ENCODE data around the gene NOS3.
A peak's percentile ranks its signal among the peaks of the same experiment; 100 is the strongest.

Gene NOS3

DNA sequence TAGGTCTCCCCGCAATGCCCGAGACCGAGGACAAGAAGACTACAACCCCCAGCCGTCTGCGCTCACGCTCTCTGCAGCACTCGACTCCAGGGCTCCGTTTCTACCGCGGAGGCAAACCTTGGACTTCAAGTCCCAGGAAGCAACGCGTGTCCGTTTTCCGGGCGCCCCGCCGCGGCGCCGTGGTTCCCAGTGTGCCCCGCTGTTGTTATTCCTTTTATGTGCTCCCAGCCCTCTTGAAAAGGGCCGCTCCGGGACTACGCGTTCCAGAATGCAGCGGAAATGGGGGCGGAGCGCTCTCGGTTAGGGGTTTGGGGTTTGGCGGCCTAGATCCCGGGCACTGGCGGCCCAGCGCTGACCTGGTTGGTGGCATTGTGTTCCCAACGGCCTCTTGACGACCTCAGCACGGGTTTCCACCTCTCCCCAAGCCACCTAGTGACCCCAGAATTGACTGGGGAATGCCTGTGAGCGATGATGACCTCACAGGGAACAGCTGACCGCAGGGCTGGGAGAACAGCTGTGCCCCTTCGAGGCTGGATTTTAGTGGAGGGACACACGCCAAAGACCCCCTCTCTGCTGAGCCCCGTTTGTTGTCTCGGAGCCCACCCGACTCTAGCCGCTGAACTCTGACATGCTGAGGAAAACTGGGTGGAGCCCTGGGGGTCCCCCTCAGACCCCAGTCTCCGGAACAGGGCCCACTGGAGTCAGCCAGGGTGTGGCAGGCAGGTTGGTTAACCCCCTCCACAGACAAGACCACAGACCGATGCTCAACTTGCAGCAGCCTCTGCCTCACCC is 67.4 kb downstream of the NOS3 start:
- Histone ChIP-seq H3K27ac (ENCODE audit: low read depth, low read length) (peak overlapping the region; percentile 96), H3K9me3 (ENCODE audit: control insufficient read depth in 1 of 2, low read length in 2 of 2) (no peaks in the 10 kb centered on the region), H3K4me1 (ENCODE audit: control insufficient read depth in 1 of 2, insufficient read depth in 2 of 2, low read length in 2 of 2) (peaks cover 40 to 43% of the 10 kb centered on the region in 2 donors), H3K4me3 (ENCODE audit: low read depth in 1 of 2, low read length in 2 of 2) (peak overlapping the region; percentile 94), H3K9ac (ENCODE audit: low read depth in 1 of 2, low read length in 2 of 2) (peak overlapping the region; percentile 87 to 95), H3K36me3 (ENCODE audit: control insufficient read depth in 1 of 2, insufficient read depth in 2 of 2, low read length in 2 of 2) (no peaks in the 10 kb centered on the region), H3K27me3 (ENCODE audit: control insufficient read depth in 1 of 2, insufficient read depth in 2 of 2, low read length in 2 of 2) (no peaks in the 10 kb centered on the region)

GRCh38 chr7:151058781-151059366 is 68.1 kb downstream of the NOS3 start:
- no peaks in the 10 kb centered on the region for H3K36me3 ChIP-seq (ENCODE audit: control insufficient read depth in 1 of 2, insufficient read depth in 2 of 2, low read length in 2 of 2)
- H3K4me3 ChIP-seq (ENCODE audit: low read depth in 1 of 2, low read length in 2 of 2): peak overlapping the region; percentile 77 to 94
- H3K27me3 ChIP-seq (ENCODE audit: control insufficient read depth in 1 of 2, insufficient read depth in 2 of 2, low read length in 2 of 2): no peaks in the 10 kb centered on the region
- peak overlapping the region; percentile 87 to 95 for H3K9ac ChIP-seq (ENCODE audit: low read depth in 1 of 2, low read length in 2 of 2)
- H3K27ac ChIP-seq (ENCODE audit: low read depth, low read length): peak overlapping the region; percentile 96
- peaks cover 40 to 43% of the 10 kb centered on the region in 2 donors for H3K4me1 ChIP-seq (ENCODE audit: control insufficient read depth in 1 of 2, insufficient read depth in 2 of 2, low read length in 2 of 2)
- H3K9me3 ChIP-seq (ENCODE audit: control insufficient read depth in 1 of 2, low read length in 2 of 2): no peaks in the 10 kb centered on the region

GRCh38 chr7:151059367-151060112 is 68.7 kb downstream of the NOS3 start, which contains the start of gene SLC4A2:
SLC4A2 (plus strand) TSS chr7:151059589; CDS start chr7:151061988, 2,399 bp downstream.
- Histone ChIP-seq H3K36me3 (ENCODE audit: control insufficient read depth in 1 of 2, insufficient read depth in 2 of 2, low read length in 2 of 2) (peaks cover 0 to 2% of the 10 kb centered on the region in 2 donors), H3K9me3 (ENCODE audit: control insufficient read depth in 1 of 2, low read length in 2 of 2) (no peaks in the 10 kb centered on the region), H3K27me3 (ENCODE audit: control insufficient read depth in 1 of 2, insufficient read depth in 2 of 2, low read length in 2 of 2) (no peaks in the 10 kb centered on the region), H3K4me3 (ENCODE audit: low read depth in 1 of 2, low read length in 2 of 2) (peak within 1 kb of the TSS; percentile 77 to 94), H3K4me1 (ENCODE audit: control insufficient read depth in 1 of 2, insufficient read depth in 2 of 2, low read length in 2 of 2) (peaks cover 40 to 43% of the 10 kb centered on the region in 2 donors), H3K27ac (ENCODE audit: low read depth, low read length) (peak within 1 kb of the TSS; percentile 96), H3K9ac (ENCODE audit: low read depth in 1 of 2, low read length in 2 of 2) (peak within 1 kb of the TSS; percentile 87 to 95)

GRCh38 chr7:151060113-151060415 is 69.2 kb downstream of the NOS3 start:
- no peaks in the 10 kb centered on the region for H3K27me3 ChIP-seq (ENCODE audit: control insufficient read depth in 1 of 2, insufficient read depth in 2 of 2, low read length in 2 of 2)
- H3K9ac ChIP-seq (ENCODE audit: low read depth in 1 of 2, low read length in 2 of 2): peak overlapping the region; percentile 69 to 95
- H3K4me3 ChIP-seq (ENCODE audit: low read depth in 1 of 2, low read length in 2 of 2): peak overlapping the region; percentile 75 to 94
- H3K9me3 ChIP-seq (ENCODE audit: control insufficient read depth in 1 of 2, low read length in 2 of 2): no peaks in the 10 kb centered on the region
- peaks cover 40 to 43% of the 10 kb centered on the region in 2 donors for H3K4me1 ChIP-seq (ENCODE audit: control insufficient read depth in 1 of 2, insufficient read depth in 2 of 2, low read length in 2 of 2)
- H3K27ac ChIP-seq (ENCODE audit: low read depth, low read length): peak overlapping the region; percentile 96
- peaks cover 4 to 7% of the 10 kb centered on the region in 2 donors for H3K36me3 ChIP-seq (ENCODE audit: control insufficient read depth in 1 of 2, insufficient read depth in 2 of 2, low read length in 2 of 2)

- Histone ChIP-seq H3K9ac (ENCODE audit: low read depth in 1 of 2, low read length in 2 of 2) (peak overlapping the region; percentile 69 to 95), H3K27me3 (ENCODE audit: control insufficient read depth in 1 of 2, insufficient read depth in 2 of 2, low read length in 2 of 2) (no peaks in the 10 kb centered on the region), H3K9me3 (ENCODE audit: control insufficient read depth in 1 of 2, low read length in 2 of 2) (no peaks in the 10 kb centered on the region), H3K4me1 (ENCODE audit: control insufficient read depth in 1 of 2, insufficient read depth in 2 of 2, low read length in 2 of 2) (peaks cover 40 to 43% of the 10 kb centered on the region in 2 donors), H3K36me3 (ENCODE audit: control insufficient read depth in 1 of 2, insufficient read depth in 2 of 2, low read length in 2 of 2) (peaks cover 9 to 13% of the 10 kb centered on the region in 2 donors), H3K27ac (ENCODE audit: low read depth, low read length) (no peak overlapping the region), H3K4me3 (ENCODE audit: low read depth in 1 of 2, low read length in 2 of 2) (peak overlapping the region; percentile 75 to 94)
These were observed 69.8 kb downstream of the NOS3 start for GRCh38 chr7:151060416-151061212.

- no peak overlapping the region for H3K9ac ChIP-seq (ENCODE audit: low read depth in 1 of 2, low read length in 2 of 2)
- H3K9me3 ChIP-seq (ENCODE audit: control insufficient read depth in 1 of 2, low read length in 2 of 2): no peaks in the 10 kb centered on the region
- H3K36me3 ChIP-seq (ENCODE audit: control insufficient read depth in 1 of 2, insufficient read depth in 2 of 2, low read length in 2 of 2): peaks cover 9 to 19% of the 10 kb centered on the region in 2 donors
- peaks cover 40 to 42% of the 10 kb centered on the region in 2 donors for H3K4me1 ChIP-seq (ENCODE audit: control insufficient read depth in 1 of 2, insufficient read depth in 2 of 2, low read length in 2 of 2)
- no peak overlapping the region for H3K27ac ChIP-seq (ENCODE audit: low read depth, low read length)
- H3K4me3 ChIP-seq (ENCODE audit: low read depth in 1 of 2, low read length in 2 of 2): no peak overlapping the region
- H3K27me3 ChIP-seq (ENCODE audit: control insufficient read depth in 1 of 2, insufficient read depth in 2 of 2, low read length in 2 of 2): no peaks in the 10 kb centered on the region
These were observed 70.6 kb downstream of the NOS3 start for GRCh38 chr7:151061213-151062110.

- Histone ChIP-seq H3K4me1 (ENCODE audit: control insufficient read depth in 1 of 2, insufficient read depth in 2 of 2, low read length in 2 of 2) (peaks cover 35 to 36% of the 10 kb centered on the region in 2 donors), H3K27me3 (ENCODE audit: control insufficient read depth in 1 of 2, insufficient read depth in 2 of 2, low read length in 2 of 2) (no peaks in the 10 kb centered on the region), H3K27ac (ENCODE audit: low read depth, low read length) (no peak overlapping the region), H3K4me3 (ENCODE audit: low read depth in 1 of 2, low read length in 2 of 2) (no peak overlapping the region), H3K36me3 (ENCODE audit: control insufficient read depth in 1 of 2, insufficient read depth in 2 of 2, low read length in 2 of 2) (peaks cover 9 to 25% of the 10 kb centered on the region in 2 donors), H3K9me3 (ENCODE audit: control insufficient read depth in 1 of 2, low read length in 2 of 2) (no peaks in the 10 kb centered on the region), H3K9ac (ENCODE audit: low read depth in 1 of 2, low read length in 2 of 2) (no peak overlapping the region)
These were observed 71.2 kb downstream of the NOS3 start for GRCh38 chr7:151062111-151062398.

- Histone ChIP-seq H3K36me3 (ENCODE audit: control insufficient read depth in 1 of 2, insufficient read depth in 2 of 2, low read length in 2 of 2) (peaks cover 13 to 30% of the 10 kb centered on the region in 2 donors), H3K4me1 (ENCODE audit: control insufficient read depth in 1 of 2, insufficient read depth in 2 of 2, low read length in 2 of 2) (peaks cover 31% of the 10 kb centered on the region in 2 donors), H3K27me3 (ENCODE audit: control insufficient read depth in 1 of 2, insufficient read depth in 2 of 2, low read length in 2 of 2) (no peaks in the 10 kb centered on the region), H3K9ac (ENCODE audit: low read depth in 1 of 2, low read length in 2 of 2) (peak overlapping the region; percentile 30 to 59), H3K27ac (ENCODE audit: low read depth, low read length) (peak overlapping the region; percentile 44), H3K4me3 (ENCODE audit: low read depth in 1 of 2, low read length in 2 of 2) (peak overlapping the region; percentile 66 to 77), H3K9me3 (ENCODE audit: control insufficient read depth in 1 of 2, low read length in 2 of 2) (no peaks in the 10 kb centered on the region)
These were observed 71.8 kb downstream of the NOS3 start for GRCh38 chr7:151062399-151063211.
